Uterus (tissue), 2 donors: ENCODE measurements around the gene DNAJB5.

ENCODE experiments used
- CTCF ChIP-seq, 4 experiments: fragments of 200-600 bp in 2 of 4; fragments of 450-650 bp in 2 of 4; sonication (generic) in 2 of 4; IDR thresholded peaks; one replicate each; pipeline ENCODE4 v1.5.1; 2016 to 2019; ENCODE audit warnings: antibody characterized with exemption in 4 of 4, mild to moderate bottlenecking in 2 of 4, moderate library complexity in 1 of 4
- POLR2A ChIP-seq, 2 donors: fragments of 450-650 bp; IDR thresholded peaks; one replicate each; pipeline ENCODE4 v1.6.1; 2016; ENCODE audit warnings: antibody characterized with exemption in 2 of 2, mild to moderate bottlenecking in 1 of 2, moderate library complexity in 1 of 2

GRCh38 chr9:34997379-34997781 is 7.8 kb downstream of the DNAJB5 start:
- no peak for TF ChIP-seq CTCF (IDR thresholded peaks at IDR 0.05)
- no peak for TF ChIP-seq POLR2A (IDR thresholded peaks at IDR 0.05)
